ENCODE measurements around the gene ARL8A. TPM values are rescaled to one million over a fixed set of nuclear protein-coding genes. Genes with fewer than 3 reads are reported as not detected.

ARL8A gene
- total and polyA plus RNA-seq, 5 donors, result 32.0 to 75.3 (median 64.5) TPM

DNA sequence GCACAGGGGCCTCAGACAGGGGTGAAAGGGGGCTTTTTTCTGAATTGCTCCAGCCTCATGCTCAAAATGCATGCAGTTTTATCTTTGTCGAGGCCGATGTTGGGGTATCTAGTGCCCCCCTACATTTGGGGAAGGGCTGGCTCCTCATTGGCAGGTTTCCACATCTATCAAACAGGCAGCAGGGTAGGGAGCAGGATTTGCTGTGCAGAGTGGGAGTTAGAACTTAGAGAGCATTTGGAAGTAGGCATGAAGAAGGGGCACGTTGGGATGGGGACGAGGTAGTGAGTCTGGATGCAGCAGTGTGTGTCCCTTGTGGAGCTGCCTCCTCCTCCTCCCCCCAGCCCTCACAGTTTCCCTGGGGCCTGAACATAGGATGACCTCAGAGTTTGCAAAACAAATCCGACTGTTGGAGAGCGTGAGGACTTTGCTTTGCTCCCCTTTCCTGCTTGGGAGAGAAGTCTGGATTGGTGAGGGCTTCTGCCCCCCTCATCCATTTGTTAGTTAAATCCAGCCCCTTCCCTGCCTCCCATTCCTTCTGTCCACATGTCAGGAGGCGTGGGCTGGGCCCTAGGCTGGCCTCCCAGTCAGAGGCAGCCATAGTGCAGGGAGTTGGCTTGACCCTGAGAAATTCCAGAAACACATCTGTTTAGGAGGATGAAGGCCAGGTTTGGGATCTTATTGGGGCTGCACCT lies 58.7 kb downstream of the ARL8A start:
- Histone ChIP-seq H3K27ac (ENCODE audit: low read length) (no peak overlapping the region), H3K9me3 (ENCODE audit: control insufficient read depth, low read length) (no peaks in the 10 kb centered on the region), H3K4me3 (ENCODE audit: low read length) (no peak overlapping the region), H3K4me1 (ENCODE audit: control insufficient read depth, insufficient read depth, low read length) (no peaks in the 10 kb centered on the region), H3K27me3 (ENCODE audit: control insufficient read depth, insufficient read depth) (no peaks in the 10 kb centered on the region)
- DNase-seq, result peak; percentile 26 to 68 (median 68)
- ATAC-seq, result peak; percentile 62 to 77
- 51% methylated on average over 7 of the region's 7 CpGs for WGBS
- intact Hi-C loops (cut with DNase I), result no loop called here

DNA sequence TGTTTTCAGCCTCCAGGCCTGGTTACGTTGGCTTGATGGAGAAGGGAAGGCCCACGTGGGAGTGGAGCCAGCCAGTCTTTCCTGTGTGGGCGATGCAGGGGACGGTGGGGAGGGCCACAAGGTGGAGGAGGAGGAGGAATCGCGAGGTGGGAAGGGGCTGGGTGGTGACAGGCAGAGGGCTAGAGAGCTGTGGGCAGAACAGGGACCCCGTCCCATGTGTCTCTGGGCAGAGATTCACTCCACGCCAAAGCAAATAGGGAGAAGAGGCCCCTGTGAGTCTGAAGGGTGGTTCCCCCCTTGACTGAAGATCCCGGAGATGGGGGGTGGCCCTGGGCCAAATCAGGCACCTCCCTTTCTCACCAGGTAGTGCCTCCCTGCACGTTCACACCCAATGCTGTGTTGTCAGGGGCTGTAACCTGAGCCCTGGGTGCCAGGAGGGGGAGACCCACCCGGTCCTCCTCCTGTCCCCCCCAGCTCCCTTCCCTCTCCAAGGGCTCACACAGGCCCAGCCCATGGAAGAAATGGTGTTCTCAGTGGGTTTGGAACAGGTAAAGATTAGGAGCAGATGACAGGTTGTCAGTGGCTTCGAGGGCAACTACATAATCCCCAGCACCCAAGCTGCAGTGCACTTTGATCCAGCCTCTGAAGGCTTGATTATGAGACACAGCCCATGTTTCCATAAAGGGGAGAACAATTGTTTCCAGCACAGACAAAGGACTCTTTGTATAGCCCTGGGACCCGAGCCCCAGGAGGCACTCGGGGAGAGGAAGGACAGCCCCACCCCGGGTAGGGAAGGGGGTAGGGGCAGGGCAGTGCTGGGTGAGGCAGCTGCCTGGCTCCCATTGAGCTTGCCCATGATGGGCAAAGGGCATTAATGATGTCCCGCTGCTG lies 59.5 kb downstream of the ARL8A start:
- H3K9me3 ChIP-seq (ENCODE audit: control insufficient read depth, low read length), result no peaks in the 10 kb centered on the region
- DNase-seq (peak in 1 of 3 donors; percentile 53), ATAC-seq (peak; percentile 49 to 68)
- no peaks in the 10 kb centered on the region for H3K4me1 ChIP-seq (ENCODE audit: control insufficient read depth, insufficient read depth, low read length)
- 58% methylated on average over 16 of the region's 16 CpGs for WGBS
- no peak overlapping the region for H3K4me3 ChIP-seq (ENCODE audit: low read length)
- no peaks in the 10 kb centered on the region for H3K27me3 ChIP-seq (ENCODE audit: control insufficient read depth, insufficient read depth)
- H3K27ac ChIP-seq (ENCODE audit: low read length), result no peak overlapping the region
- intact Hi-C loops (cut with DNase I), result no loop called here

Other genes starting within 250 kb of the ARL8A start
- gene LMOD1, start 198.2 kb downstream of the ARL8A start, total RNA-seq, result 10 to 100 TPM; 22.0 to 40.6 (median 33.0) TPM
- gene LMOD1, start 198.2 kb downstream of the ARL8A start, polyA plus RNA-seq, result 33.7 TPM
- gene TIMM17A, start 189.2 kb downstream of the ARL8A start, total RNA-seq, result 10 to 100 TPM; 67.8 to 96.9 (median 78.5) TPM
- gene TIMM17A, start 189.2 kb downstream of the ARL8A start, polyA plus RNA-seq, result 73.4 TPM
- gene RNPEP, start 162.1 kb downstream of the ARL8A start, total RNA-seq, result 10 to 100 TPM; 14.1 to 19.4 (median 18.7) TPM
- 15.6 TPM for gene RNPEP, start 162.1 kb downstream of the ARL8A start, polyA plus RNA-seq
- 1 to 10 TPM in 1 of 4 donors, under 1 TPM in 2, not detected in 1; 0.17 to 3.4 (median 0.29) TPM for gene ELF3, start 134.2 kb downstream of the ARL8A start, total RNA-seq
- 0.11 TPM for gene ELF3, start 134.2 kb downstream of the ARL8A start, polyA plus RNA-seq
- under 1 TPM in 3 of 4 donors, not detected in 1; 0.06 to 0.21 (median 0.11) TPM for gene GPR37L1, start 21.8 kb downstream of the ARL8A start, total RNA-seq
- 0.20 TPM for gene GPR37L1, start 21.8 kb downstream of the ARL8A start, polyA plus RNA-seq
- 1 to 10 TPM in 1 of 4 donors, under 1 TPM in 3; 0.28 to 1.7 (median 0.66) TPM for gene PTPN7, start 15.9 kb upstream of the ARL8A start, total RNA-seq
- gene PTPN7, start 15.9 kb upstream of the ARL8A start, polyA plus RNA-seq, result 0.29 TPM
- 10 to 100 TPM; 22.4 to 52.7 (median 35.8) TPM for gene LGR6, start 49.1 kb upstream of the ARL8A start, total RNA-seq
- 22.5 TPM for gene LGR6, start 49.1 kb upstream of the ARL8A start, polyA plus RNA-seq
- gene UBE2T, start 197.2 kb upstream of the ARL8A start, total RNA-seq, result 10 to 100 TPM in 1 of 4 donors, 1 to 10 TPM in 3; 5.1 to 12.1 (median 8.1) TPM
- 16.1 TPM for gene UBE2T, start 197.2 kb upstream of the ARL8A start, polyA plus RNA-seq
- 100 to 1,000 TPM; 574 to 741 (median 606) TPM for gene PPP1R12B, start 204.0 kb upstream of the ARL8A start, total RNA-seq
- 182 TPM for gene PPP1R12B, start 204.0 kb upstream of the ARL8A start, polyA plus RNA-seq